Stimulated activated CD4-positive, alpha-beta T cell treated with anti-CD3 and anti-CD28 coated beads, Interleukin-2, amount 100 ng/mL, for 24 hours (primary cell): ENCODE data around the gene DAPL1.
"Not testable (repeated sequence)": the region's sequence is repeated elsewhere in the genome, so short reads cannot be mapped to it uniquely, and the experiment has no call there.

Experiments
- DNase-seq, 2 donors: peaks; one replicate each; pipeline ENCODE4 v3.0.0-alpha.2; 2020

Gene DAPL1

DNA sequence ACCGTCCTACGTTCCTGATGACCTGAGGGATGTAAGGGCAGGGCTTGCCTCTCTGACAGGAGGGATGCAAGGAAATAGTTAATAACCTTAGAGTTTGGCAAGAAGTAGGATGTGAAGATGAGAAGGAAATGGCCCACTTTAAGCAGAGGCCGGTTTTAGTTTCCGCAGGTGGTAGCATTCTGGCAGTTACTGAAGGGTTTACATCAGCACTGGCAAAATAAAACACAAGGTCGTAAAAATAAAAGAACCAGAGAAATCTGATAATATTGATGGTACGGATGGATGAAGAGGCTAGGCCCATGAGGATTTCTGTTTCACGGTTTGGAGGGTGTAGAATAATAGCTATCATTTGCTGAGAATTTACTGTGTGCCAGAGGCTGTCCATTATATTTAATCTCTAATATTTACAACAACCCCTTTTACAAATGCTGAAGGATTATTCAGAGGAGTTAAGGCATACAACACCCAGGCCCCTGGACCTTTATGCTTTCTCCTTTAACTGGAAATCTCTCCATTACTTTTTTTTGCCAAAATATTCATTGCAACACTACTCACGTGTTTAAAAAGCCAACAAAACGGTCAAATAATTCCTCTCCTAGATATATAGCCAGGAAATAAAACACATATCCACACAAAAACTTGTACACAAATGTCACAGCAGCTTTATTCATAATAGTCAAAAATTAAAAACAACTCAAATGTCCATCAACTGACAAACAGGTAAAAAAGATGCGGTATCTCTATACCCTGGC is 28.5 kb downstream of the DAPL1 start:
- DNase-seq, result no peak

DNA sequence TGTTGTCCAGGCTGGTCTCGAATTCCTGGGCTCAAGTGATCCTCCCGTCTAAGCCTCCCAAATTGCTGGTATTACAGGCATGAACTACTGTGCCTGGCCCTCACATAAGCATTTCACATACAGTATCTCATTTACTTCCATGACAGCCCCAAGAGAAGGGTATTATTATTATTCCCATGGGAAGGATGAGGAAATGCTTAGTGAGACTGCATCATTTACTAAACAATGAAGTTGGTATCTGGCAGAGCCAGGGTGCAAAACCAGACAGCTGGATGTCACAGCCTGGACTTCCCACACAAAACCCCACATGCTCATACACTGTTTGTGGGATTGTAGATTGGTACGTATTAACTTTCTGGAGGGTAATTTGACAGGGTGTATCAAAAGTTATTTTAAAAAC is 29.9 kb downstream of the DAPL1 start:
- no peak for DNase-seq

DNA sequence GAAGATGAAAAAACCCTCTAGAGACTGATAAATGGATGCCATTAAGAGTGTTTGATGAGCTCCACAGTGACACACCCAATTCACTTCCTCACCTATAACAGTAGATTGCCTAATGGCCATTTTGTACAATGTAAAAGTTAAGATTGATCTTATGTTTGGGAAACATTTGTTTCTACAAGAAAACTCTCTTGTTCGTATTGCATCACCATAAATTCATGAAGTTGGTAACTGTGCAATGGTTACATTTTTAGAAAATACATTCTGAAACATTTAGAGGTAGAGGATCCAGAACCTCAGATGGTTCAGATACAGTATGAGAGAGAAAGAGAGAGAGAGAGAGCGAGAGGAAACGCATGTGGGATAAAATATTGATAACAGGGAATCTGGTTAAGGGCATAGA is 31.8 kb downstream of the DAPL1 start:
- no peak for DNase-seq

DNA sequence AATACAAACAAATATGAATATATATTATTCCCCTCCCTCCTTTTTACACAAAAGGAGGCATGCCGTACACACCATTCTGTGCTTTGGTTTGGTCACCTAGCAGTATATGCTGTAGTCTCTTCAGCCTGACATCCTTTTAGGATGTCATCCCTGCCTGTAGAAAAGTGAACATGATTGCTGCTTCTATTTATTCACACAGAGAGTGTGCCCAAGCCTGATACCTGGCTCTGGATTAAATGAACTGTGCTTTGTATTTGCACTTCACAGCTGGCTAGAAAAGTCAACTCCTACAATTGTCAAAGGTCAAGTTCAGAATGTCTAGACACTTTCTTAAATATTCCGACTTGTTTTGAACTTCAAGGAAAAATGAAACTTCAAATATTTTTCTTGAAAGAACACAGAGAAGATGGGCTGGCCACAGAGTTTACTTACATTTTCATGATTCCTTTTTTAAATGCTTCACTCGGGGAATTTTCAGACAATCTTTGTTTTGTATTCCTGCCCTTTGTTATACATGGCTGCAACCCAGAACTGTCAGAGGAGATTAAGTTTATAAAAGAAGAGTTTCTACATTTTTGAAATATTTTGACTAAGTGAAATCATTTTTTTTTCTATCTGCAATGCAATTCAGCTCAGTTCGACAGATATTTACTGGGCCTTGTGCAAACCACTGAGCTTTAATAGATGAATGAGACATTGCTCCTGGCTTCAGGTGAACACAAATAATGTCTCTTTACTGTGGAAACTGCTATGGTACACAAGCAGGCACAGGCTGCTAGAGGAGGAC is 33.5 kb downstream of the DAPL1 start:
- no peak for DNase-seq

DNA sequence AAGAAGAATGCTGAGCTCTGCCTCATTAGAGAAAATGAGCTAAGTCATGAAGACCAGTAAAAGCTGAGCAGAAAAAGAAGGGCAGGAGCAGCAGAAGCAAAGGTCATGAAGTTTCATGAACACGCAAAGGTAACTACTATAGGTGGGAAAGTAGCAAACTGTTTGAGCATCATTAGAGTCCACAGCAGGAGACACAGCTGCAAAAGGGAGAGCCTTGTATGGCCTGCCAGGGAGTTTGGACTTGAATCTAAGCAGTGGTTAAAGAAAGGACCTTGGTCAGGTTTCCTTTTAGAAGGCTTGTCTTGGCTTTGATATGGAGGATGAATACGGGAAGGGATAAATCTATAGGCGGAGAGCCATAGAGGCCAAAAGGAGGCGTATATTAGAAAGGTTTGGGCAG is 34.0 kb downstream of the DAPL1 start:
- no peak for DNase-seq

DNA sequence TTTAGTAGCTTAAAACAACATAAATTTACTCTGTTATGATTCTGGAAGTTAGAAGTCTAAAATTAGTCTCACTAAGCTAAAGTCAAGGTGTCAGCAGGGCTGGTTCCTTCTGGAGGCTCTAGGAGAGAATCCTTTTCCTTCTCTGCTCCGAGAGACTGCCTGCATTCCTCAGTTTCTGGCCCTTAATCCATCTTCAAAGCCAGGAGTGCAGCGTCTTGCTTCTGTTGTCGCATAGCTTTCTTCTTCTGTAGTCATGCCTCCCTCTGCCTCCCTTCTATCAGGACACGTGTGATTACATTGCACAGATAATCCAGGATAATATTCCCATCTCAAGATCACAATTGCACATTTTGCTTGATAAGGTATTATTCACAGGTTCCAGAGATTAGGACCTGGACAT is 35.1 kb downstream of the DAPL1 start:
- DNase-seq, result no peak

DNA sequence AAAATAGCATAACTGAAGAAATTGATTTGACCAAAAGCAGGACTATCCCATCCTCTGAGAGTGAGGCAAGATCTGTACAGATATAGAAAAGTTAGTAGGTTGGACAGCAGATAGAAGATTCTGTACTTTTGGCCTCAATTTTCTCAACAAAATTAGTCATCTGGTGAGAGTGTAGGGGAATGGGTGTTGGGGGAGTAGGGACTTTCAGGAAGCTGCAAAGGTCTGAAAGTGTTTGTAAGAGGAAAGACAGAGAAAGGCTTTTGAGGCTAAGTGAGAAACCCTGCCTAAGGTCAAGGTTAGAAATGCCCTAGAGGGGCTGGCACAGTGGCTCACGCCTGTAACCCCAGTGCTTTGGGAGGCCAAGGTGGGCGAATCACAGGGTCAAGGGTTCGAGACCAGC is 40.3 kb downstream of the DAPL1 start:
- DNase-seq, result no peak

DNA sequence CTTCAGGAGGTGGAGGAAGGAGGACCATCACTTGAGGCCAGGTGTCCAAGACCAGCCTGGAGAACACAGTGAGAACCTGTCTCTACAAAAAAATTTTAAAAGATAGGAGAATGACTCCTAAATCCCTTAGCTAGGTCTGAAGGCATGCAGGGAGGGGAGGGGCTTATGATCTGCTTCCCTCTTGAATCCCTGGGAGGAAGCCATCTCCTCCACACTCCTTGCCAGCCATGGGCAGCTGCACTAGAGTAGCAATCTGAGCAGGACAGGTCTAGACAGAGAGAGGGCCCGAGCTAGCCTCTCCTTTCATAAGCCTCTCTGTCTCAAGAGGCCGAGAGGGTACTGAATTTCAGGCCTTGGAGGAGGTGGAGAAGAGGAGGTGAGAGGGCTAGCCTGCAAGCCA is 42.5 kb downstream of the DAPL1 start:
- DNase-seq, result no peak

DNA sequence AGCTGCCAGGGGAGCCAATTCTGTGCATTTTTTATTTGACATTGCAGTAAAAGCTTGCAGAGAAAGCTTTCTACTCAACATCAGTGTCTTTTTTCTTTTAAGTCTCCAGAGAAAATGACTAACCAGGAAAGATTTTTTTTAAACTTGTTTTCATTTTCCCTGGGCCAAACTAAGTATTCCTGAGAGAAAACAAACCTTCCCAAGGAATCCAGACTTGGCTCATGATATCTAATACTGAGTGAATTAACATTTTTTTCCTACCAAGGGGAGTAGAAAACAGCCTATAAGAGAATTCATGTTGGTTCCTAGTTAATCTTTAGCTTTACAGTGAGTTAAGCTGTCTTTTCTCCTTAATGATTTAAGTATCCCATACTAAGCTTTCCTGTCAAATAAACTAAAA is 46.7 kb downstream of the DAPL1 start:
- no peak for DNase-seq

DNA sequence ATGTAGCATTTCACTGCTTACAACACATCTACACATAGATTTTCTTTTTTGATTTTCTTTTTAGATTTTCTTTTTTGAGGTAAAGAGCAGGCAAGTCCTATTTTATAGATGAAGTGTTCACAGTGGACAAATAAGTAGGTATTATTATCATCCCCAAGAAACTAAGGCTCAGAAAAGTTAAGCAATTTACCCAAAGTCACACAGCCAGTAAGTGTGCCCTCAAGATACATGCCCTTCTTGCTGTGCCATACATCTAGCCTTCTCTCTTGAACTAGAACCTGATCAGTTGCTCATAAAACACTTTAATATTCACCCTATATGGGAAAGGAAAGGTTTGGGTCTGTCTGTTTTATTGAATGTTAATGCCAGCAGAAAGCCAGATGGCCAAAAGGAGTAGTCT is 50.3 kb downstream of the DAPL1 start:
- DNase-seq, result no peak

DNA sequence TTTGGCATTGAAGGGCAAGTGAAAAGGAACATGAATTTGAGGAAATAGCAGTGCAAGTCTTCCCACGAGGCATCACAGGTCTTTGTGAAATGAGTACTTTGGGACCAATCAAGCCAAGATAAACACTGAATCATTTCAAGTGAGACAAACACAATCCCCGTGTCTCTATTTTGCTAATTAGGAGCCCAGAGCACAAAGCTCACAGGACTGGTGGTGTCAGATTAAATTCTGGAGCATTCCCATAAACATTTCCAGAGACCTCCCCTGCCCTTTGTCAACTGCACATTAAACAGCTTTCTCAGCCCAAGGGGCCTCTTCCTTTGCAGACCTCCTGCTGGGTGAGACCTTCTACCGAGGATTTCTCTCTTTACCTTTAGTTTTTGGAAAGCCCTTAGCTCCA is 50.7 kb downstream of the DAPL1 start:
- no peak for DNase-seq

DNA sequence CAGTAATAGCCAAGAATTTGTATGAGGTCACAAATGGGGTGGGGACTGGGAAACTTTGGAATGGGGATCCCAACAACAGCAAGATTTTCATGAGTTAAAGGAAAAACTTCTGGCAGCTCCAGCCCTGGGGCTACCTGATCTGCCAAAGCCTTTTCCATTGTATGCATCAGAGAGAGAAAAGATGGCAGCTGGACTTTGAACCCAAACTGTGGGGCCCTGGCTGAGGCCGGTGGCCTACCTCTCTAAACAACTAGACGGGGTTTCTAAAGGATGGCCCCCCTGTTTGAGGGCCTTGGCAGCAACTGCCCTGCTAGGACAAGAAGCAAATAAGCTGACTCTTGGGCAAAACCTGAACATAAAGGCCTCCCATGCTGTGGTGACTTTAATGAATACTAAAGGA is 52.4 kb downstream of the DAPL1 start:
- not testable (repeated sequence) for DNase-seq

DNA sequence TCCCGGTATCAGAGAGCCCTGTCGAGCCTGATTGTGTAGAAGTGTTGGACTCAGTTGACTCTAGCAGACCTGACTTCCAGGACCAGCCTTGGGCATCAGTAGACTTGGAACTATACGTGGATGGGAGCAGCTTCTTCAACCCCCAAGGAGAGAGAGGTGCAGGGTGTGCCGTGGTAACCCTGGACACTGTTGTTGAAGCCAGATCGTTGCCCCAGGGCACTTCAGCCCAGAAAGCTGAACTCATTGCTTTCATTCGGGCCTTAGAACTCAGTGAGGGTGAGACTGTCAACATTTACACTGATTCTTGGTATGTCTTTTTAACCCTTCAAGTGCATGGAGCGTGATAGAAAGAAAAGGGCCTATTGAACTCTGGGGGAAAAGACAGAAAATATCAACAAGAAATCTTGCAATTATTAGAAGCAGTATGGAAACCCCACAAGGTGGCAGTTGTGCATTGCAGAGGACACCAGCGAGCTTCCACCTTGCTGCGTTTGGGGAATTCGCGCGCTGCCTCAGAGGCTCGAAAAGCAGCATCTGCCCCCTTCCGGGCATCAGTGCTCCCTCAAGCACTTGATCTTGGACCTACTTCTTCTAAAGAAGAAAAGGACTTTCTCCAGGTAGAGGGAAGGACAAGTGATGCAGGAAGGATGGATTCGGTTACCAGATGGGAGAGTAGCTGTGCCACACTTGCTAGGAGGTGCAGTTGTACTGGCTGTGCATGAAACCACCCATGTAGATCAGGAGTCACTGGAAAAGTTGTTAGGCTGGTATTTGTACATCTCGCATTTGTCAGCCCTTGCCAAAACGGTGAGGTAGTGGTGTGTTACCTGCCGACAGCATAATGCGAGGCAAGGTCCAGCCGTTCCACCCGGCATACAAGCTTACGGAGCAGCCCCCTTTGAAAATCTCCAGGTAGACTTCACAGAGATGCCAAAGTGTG is 53.2 kb downstream of the DAPL1 start:
- not testable (repeated sequence) for DNase-seq

DNA sequence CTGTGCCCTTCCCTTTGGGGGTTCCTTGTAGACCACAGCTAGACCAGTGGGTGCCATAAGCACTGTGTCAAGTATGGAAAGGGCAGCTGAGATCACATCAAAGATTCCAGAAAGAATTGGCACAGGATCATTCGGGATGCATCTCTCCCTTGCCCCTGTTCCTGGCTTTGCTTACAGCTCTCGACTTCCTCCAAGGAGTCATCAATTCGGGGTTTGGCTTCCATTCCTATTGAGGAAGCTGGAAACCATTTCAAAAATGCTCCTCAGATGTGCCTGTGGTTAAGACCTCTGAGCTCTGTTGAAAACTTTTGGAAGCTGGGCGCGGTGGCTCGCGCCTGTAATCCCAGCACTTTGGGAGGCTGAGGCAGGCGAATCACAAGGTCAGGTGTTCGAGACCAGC is 65.1 kb downstream of the DAPL1 start:
- DNase-seq, result not testable (repeated sequence)

DNA sequence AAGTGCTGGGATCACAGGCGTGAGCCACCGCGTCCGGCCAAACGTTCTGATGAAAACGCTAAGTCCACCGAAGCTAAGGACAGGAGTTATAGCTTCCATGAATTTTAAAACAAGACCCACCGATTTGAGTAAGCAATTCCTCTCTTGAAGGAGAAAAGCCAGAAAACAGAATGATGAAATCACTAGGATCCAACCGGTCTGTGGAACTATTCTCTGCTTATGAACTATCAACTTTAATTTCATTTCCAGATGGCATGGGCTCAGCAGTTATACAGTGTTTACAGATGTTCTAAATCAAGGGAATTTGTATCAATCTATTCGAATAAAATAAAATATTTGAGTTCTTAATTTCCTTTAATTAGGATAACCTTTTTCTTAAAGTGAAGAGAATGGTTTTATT is 66.5 kb downstream of the DAPL1 start:
- not testable (repeated sequence) for DNase-seq

DNA sequence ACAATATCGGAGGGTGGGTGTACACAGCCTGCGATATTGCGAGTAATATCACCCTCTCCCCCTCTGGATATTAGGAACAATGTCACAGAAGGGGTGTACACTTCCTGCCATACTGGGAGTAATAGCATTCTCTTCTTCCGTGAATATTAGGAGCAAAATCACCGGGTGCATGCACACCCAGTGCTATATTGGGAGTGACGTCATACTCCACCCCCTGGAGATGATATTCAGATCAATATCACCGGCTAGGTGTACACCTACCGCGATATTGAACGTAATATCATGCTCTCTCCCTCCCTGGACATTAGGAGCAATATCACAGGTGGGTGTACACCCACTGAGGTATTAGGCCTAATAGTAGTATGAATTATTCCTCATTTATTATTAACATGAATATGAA is 70.4 kb downstream of the DAPL1 start:
- DNase-seq, result not testable (repeated sequence)
